Uterus (tissue), 2 donors: ENCODE measurements around the gene TLK1.

Experiments
- POLR2A ChIP-seq, 2 donors: fragments of 450-650 bp; IDR thresholded peaks; one replicate each; pipeline ENCODE4 v1.6.1; 2016; ENCODE audit warnings: antibody characterized with exemption in 2 of 2, mild to moderate bottlenecking in 1 of 2, moderate library complexity in 1 of 2
- TF ChIP-seq, protein P1 (sequence below), 4 experiments: fragments of 200-600 bp in 2 of 4; fragments of 450-650 bp in 2 of 4; sonication (generic) in 2 of 4; IDR thresholded peaks; one replicate each; pipeline ENCODE4 v1.5.1; 2016 to 2019; ENCODE audit warnings: antibody characterized with exemption in 4 of 4, mild to moderate bottlenecking in 2 of 4, moderate library complexity in 1 of 4

- no peak for TF ChIP-seq POLR2A (IDR thresholded peaks at IDR 0.05)
- TF ChIP-seq, protein P1, sequence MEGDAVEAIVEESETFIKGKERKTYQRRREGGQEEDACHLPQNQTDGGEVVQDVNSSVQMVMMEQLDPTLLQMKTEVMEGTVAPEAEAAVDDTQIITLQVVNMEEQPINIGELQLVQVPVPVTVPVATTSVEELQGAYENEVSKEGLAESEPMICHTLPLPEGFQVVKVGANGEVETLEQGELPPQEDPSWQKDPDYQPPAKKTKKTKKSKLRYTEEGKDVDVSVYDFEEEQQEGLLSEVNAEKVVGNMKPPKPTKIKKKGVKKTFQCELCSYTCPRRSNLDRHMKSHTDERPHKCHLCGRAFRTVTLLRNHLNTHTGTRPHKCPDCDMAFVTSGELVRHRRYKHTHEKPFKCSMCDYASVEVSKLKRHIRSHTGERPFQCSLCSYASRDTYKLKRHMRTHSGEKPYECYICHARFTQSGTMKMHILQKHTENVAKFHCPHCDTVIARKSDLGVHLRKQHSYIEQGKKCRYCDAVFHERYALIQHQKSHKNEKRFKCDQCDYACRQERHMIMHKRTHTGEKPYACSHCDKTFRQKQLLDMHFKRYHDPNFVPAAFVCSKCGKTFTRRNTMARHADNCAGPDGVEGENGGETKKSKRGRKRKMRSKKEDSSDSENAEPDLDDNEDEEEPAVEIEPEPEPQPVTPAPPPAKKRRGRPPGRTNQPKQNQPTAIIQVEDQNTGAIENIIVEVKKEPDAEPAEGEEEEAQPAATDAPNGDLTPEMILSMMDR (IDR thresholded peaks at IDR 0.05), result no peak
Observed at GRCh38 chr2:170953941-170954340, 206.8 kb downstream of the TLK1 start.
